ENCODE measurements around the gene CREB3L1.

Gene CREB3L1

GRCh38 chr11:46347637-46348311 is 70.3 kb downstream of the CREB3L1 start:
- no peak for DNase-seq

- no peak for DNase-seq
Measured at GRCh38 chr11:46348566-46349401, 71.3 kb downstream of the CREB3L1 start.

GRCh38 chr11:46350695-46351094 is 73.2 kb downstream of the CREB3L1 start:
- no peak for DNase-seq

- DNase-seq = no peak
Measured at GRCh38 chr11:46351148-46351547, 73.7 kb downstream of the CREB3L1 start.

GRCh38 chr11:46351606-46352005 is 74.1 kb downstream of the CREB3L1 start:
- DNase-seq = no peak

- DNase-seq = peak; percentile 38
Measured at GRCh38 chr11:46352063-46352841, 74.8 kb downstream of the CREB3L1 start.

- no peak for DNase-seq
Measured at GRCh38 chr11:46353698-46354097, 76.2 kb downstream of the CREB3L1 start.

- DNase-seq = peak; percentile 58
Measured at GRCh38 chr11:46356924-46357482, 79.5 kb downstream of the CREB3L1 start.

GRCh38 chr11:46357483-46357936 is 80.0 kb downstream of the CREB3L1 start:
- DNase-seq = no peak

- DNase-seq = no peak
Measured at GRCh38 chr11:46359953-46360352, 82.5 kb downstream of the CREB3L1 start.

GRCh38 chr11:46360878-46361277 is 83.4 kb downstream of the CREB3L1 start:
- DNase-seq = no peak

GRCh38 chr11:46361283-46362155 is 84.1 kb downstream of the CREB3L1 start:
- DNase-seq = peak; percentile 70

- DNase-seq = no peak
Measured at GRCh38 chr11:46362156-46363030, 84.9 kb downstream of the CREB3L1 start.

GRCh38 chr11:46363031-46363407 is 85.6 kb downstream of the CREB3L1 start:
- peak; percentile 47 for DNase-seq

- no peak for DNase-seq
Measured at GRCh38 chr11:46363455-46364005, 86.1 kb downstream of the CREB3L1 start.

GRCh38 chr11:46364056-46364455 is 86.6 kb downstream of the CREB3L1 start:
- no peak for DNase-seq

GRCh38 chr11:46364791-46365190 is 87.3 kb downstream of the CREB3L1 start:
- DNase-seq = no peak

- DNase-seq = no peak
Measured at GRCh38 chr11:46366260-46366659, 88.8 kb downstream of the CREB3L1 start.

- DNase-seq = no peak
Measured at GRCh38 chr11:46366661-46367161, 89.2 kb downstream of the CREB3L1 start.

- DNase-seq = peak; percentile 51
Measured at GRCh38 chr11:46367244-46367915, 89.9 kb downstream of the CREB3L1 start.
